IMR-90 (cell line): ENCODE data around the gene RUSF1. TPM values are rescaled to one million over a fixed set of nuclear protein-coding genes. Genes with fewer than 3 reads are reported as not detected.

ENCODE experiments used
- ATAC-seq: fragments of 200-7000 bp; cut with Tn5 transposase; 2 replicates; pipeline ENCODE4 v1.9.1; 2020; ENCODE audit warnings: low read depth, mild to moderate bottlenecking, moderate library complexity
- BruUV-seq: library from RNA; stranded (reverse); fragments of 400-500 nt; replicated peaks from 2 replicates; lab custom pipeline; 2021; lab: Mats Ljungman, UMichigan
- CTCF ChIA-PET: fragments of 300-600 bp; formaldehyde crosslinking; extraction: SDS; loops from one replicate; lab custom pipeline; 2021; ENCODE audit warnings: antibody characterized with exemption; lab: Yijun Ruan, JAX
- POLR2A ChIA-PET: fragments of 300-600 bp; sonication (Branson Sonifier 250); formaldehyde crosslinking; loops from one replicate; lab custom pipeline; 2022; ENCODE audit warnings: antibody characterized with exemption; ENCODE audit not compliant: unreplicated experiment; lab: Charles Lee
- DNase-seq: peaks from one replicate; pipeline ENCODE4 v3.0.0; 2013
- H2AFZ ChIP-seq: replicated peaks from 2 replicates; pipeline ENCODE3; 2013; ENCODE audit warnings: low read length, mild to moderate bottlenecking; ENCODE audit not compliant: poor library complexity
- H2AK5ac ChIP-seq: 2 replicates; pipeline ENCODE4 v1.6.1; 2013; ENCODE audit warnings: low read depth, low read length, inconsistent platforms
- H2AK9ac ChIP-seq: replicated peaks from 2 replicates; pipeline ENCODE3; 2013; ENCODE audit warnings: mild to moderate bottlenecking, low read depth, low read length, moderate library complexity; ENCODE audit not compliant: poor library complexity
- H2BK120ac ChIP-seq: 2 replicates; pipeline ENCODE4 v1.6.1; 2013; ENCODE audit warnings: low read depth, low read length, inconsistent platforms
- H2BK15ac ChIP-seq: 3 replicates; pipeline ENCODE4 v1.6.1; 2013; ENCODE audit warnings: low read depth, low read length, inconsistent platforms
- H2BK20ac ChIP-seq: 2 replicates; pipeline ENCODE4 v1.6.1; 2013; ENCODE audit warnings: low read depth, mild to moderate bottlenecking, inconsistent platforms, low read length, moderate library complexity
- H2BK5ac ChIP-seq: 2 replicates; pipeline ENCODE4 v1.6.1; 2013; ENCODE audit warnings: mild to moderate bottlenecking, low read depth, low read length, inconsistent platforms; ENCODE audit not compliant: poor library complexity, severe bottlenecking
- H3K14ac ChIP-seq: replicated peaks from 2 replicates; pipeline ENCODE4 v1.6.1; 2013; ENCODE audit warnings: low read depth, low read length, inconsistent platforms
- H3K18ac ChIP-seq: 2 replicates; pipeline ENCODE4 v1.6.1; 2013; ENCODE audit warnings: low read depth, low read length, control low read depth
- H3K23ac ChIP-seq: 2 replicates; pipeline ENCODE4 v1.6.1; 2013; ENCODE audit warnings: low read depth, low read length, inconsistent platforms
- H3K27ac ChIP-seq: 2 replicates; pipeline ENCODE4 v1.5.1; 2013; ENCODE audit warnings: mild to moderate bottlenecking, control low read depth, low read length; ENCODE audit not compliant: insufficient read depth
- H3K27me3 ChIP-seq: 2 replicates; pipeline ENCODE4 v1.6.1; 2013; ENCODE audit warnings: low read length; ENCODE audit not compliant: control insufficient read depth, insufficient read depth
- H3K36me3 ChIP-seq: 2 replicates; pipeline ENCODE4 v1.6.1; 2013; ENCODE audit warnings: low read length, mixed read lengths; ENCODE audit not compliant: control insufficient read depth, insufficient read depth
- H3K4ac ChIP-seq: 2 replicates; pipeline ENCODE4 v1.6.1; 2013; ENCODE audit warnings: low read depth, low read length, inconsistent platforms
- H3K4me1 ChIP-seq: 2 replicates; pipeline ENCODE4 v1.6.1; 2013; ENCODE audit warnings: low read length, mixed read lengths; ENCODE audit not compliant: control insufficient read depth, insufficient read depth
- H3K4me2 ChIP-seq: 2 replicates; pipeline ENCODE4 v1.6.1; 2013; ENCODE audit warnings: low read depth, mild to moderate bottlenecking, control low read depth, low read length, moderate library complexity
- H3K4me3 ChIP-seq: 2 replicates; pipeline ENCODE4 v1.5.1; 2013; ENCODE audit warnings: low read depth, mild to moderate bottlenecking, control low read depth, low read length, moderate library complexity; ENCODE audit not compliant: insufficient read depth
- H3K56ac ChIP-seq: 2 replicates; pipeline ENCODE4 v1.6.1; 2013; ENCODE audit warnings: low read length, inconsistent platforms; ENCODE audit not compliant: insufficient read depth; ENCODE audit errors: extremely low read depth
- H3K79me1 ChIP-seq, 2 experiments: 2 replicates each; pipeline ENCODE4 v1.6.1; 2013; ENCODE audit warnings: low read length in 2 of 2, inconsistent platforms in 1 of 2, low read depth in 1 of 2
- H3K9ac ChIP-seq: 2 replicates; pipeline ENCODE4 v1.6.1; 2013; ENCODE audit warnings: low read depth, low read length, control low read depth
- H3K9me1 ChIP-seq: 2 replicates; pipeline ENCODE4 v1.6.1; 2013; ENCODE audit warnings: low read length, inconsistent platforms; ENCODE audit not compliant: insufficient read depth
- H3K9me3 ChIP-seq: 2 replicates; pipeline ENCODE4 v1.6.1; 2013; ENCODE audit warnings: low read length; ENCODE audit not compliant: control insufficient read depth, insufficient read depth
- H4K20me1 ChIP-seq: 2 replicates; pipeline ENCODE4 v1.6.1; 2013; ENCODE audit warnings: low read length, inconsistent platforms; ENCODE audit not compliant: insufficient read depth
- H4K5ac ChIP-seq: 2 replicates; pipeline ENCODE4 v1.6.1; 2013; ENCODE audit warnings: mild to moderate bottlenecking, low read depth, low read length, control low read depth
- H4K8ac ChIP-seq, 2 experiments: 2 replicates each; pipeline ENCODE4 v1.6.1; 2013; ENCODE audit warnings: low read depth in 2 of 2, low read length in 2 of 2, control low read depth in 1 of 2, inconsistent platforms in 1 of 2
- H4K91ac ChIP-seq: 2 replicates; pipeline ENCODE4 v1.6.1; 2013; ENCODE audit warnings: low read depth, low read length, inconsistent platforms; ENCODE audit not compliant: insufficient read depth
- CTCF ChIP-seq: conservative IDR thresholded peaks from 2 replicates; pipeline ENCODE4 v1.5.1; 2012; ENCODE audit warnings: mild to moderate bottlenecking, low read depth, low read length, improper control_type of control experiment
- MAFK ChIP-seq: IDR thresholded peaks from 2 replicates; pipeline ENCODE4 v1.6.1; 2012; ENCODE audit warnings: low read depth, low read length, improper control_type of control experiment
- NFE2L2 ChIP-seq: fragments of 150-350 bp; IDR thresholded peaks from 2 replicates; pipeline ENCODE4 v1.6.1; 2016; ENCODE audit warnings: low read depth, mild to moderate bottlenecking, low read length
- POLR2A ChIP-seq: IDR thresholded peaks from 2 replicates; pipeline ENCODE4 v1.6.1; 2012; ENCODE audit warnings: mild to moderate bottlenecking, low read depth, low read length
- RAD21 ChIP-seq: IDR thresholded peaks from 2 replicates; pipeline ENCODE4 v1.6.1; 2012; ENCODE audit warnings: low read length, improper control_type of control experiment
- RCOR1 ChIP-seq: IDR thresholded peaks from 2 replicates; pipeline ENCODE4 v1.6.1; 2012; ENCODE audit warnings: mild to moderate bottlenecking, low read length, improper control_type of control experiment; ENCODE audit not compliant: insufficient replicate concordance
- SMC3 ChIP-seq: fragments of 150-350 bp; IDR thresholded peaks from 2 replicates; pipeline ENCODE4 v1.6.1; 2016; ENCODE audit warnings: low read depth, mild to moderate bottlenecking, antibody characterized with exemption, low read length, moderate library complexity
- WGBS, 2 experiments: methylation state at CpG; one replicate each; pipeline versions ENCODE4 v1.1.5 to v1.1.7; 2013; ENCODE audit warnings: missing lambda C conversion rate in 2 of 2; ENCODE audit not compliant: insufficient read length in 1 of 2; ENCODE audit errors: extremely low coverage in 2 of 2; 5-methylcytosine and 5-hydroxymethylcytosine counted together
- dilution Hi-C: fragments of 300-500 bp; cut with HindIII; formaldehyde crosslinking; loops from one replicate; pipeline ENCODE4 v1.14.3; 2018; ENCODE audit warnings: low sequenced_read_pairs; ENCODE audit not compliant: unreplicated experiment
- in situ Hi-C: fragments of 300-500 bp; cut with MboI; formaldehyde crosslinking; loops from 3 replicates; pipeline ENCODE4 v1.14.3; 2019; ENCODE audit warnings: low sequenced_read_pairs, inconsistent platforms, mixed read lengths
- intact Hi-C: fragments of 100-400 bp; cut with micrococcal nuclease; formaldehyde crosslinking; loops from 2 replicates; pipeline ENCODE4 v1.10.0; 2022
- polyA plus RNA-seq, 3 experiments: library from polyadenylated mRNA; depleted of rRNA; stranded (reverse); fragments of >200 nt; gene quantifications; 2 replicates each; pipeline ENCODE4 v1.2.3, GENCODE V29; 2012; ENCODE audit warnings: low replicate concordance in 1 of 3
- total RNA-seq: library from RNA; depleted of rRNA; stranded (reverse); fragments of >200 nt; gene quantifications from 2 replicates; pipeline ENCODE4 v1.2.3, GENCODE V29; 2012
- TF ChIP-seq, protein P1 (sequence below): fragments of 150-350 bp; IDR thresholded peaks from 2 replicates; pipeline ENCODE4 v1.6.1; 2017; ENCODE audit warnings: mild to moderate bottlenecking, antibody characterized with exemption, low read length, low read depth

RUSF1 gene
- total and polyA plus RNA-seq, 2 of the 4 experiments (the other 2 are of a cell fraction), result 22.9 to 65.0 TPM

DNA sequence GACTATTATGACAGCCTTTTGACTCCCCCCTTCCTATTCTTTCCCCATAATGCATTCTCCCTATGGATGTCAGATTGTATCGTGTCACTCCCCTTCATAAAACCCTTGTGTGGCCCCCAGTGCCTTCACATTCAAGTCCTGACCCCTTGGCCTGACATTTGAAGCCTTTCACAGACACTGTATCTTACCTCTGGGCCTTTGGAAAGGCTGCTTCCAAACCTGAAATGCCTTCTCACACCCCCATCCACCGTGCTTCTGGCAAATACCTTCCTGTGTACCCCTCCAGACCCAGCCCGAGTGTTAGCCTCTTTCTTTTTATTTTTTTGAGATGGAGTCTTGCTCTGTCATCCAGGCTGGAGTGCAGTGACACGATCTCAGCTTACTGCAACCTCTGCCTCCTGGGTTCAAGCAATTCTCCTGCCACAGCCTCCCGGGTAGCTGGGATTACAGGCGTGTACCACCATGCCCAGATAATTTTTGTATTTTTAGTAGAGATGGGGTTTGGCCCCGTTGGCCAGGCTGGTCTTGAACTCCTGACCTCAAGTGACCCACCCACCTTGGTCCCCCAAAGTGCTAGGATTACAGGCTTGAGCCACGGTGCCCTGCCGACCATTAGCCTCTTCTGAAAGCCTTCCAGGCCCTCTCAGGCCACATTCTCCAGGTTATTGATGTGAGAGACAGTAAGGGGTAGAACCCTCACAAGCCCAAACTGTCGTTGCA, 46.8 kb downstream of the RUSF1 start (continued):
- no peak for TF ChIP-seq RCOR1

- Histone ChIP-seq H4K5ac (peak overlapping the region; percentile 22; the same call in 1 of the 2 replicates), H2BK15ac (no peak overlapping the region), H3K9me3 (no peaks in the 10 kb centered on the region), H3K9ac (0 out of 2 replicates have a peak overlapping the region, but pooled peaks have one; percentile 10), H2AK5ac (peak overlapping the region; percentile 59; the same call in 1 of the 2 replicates), H3K79me1 (peaks cover 11 to 44% of the 10 kb centered on the region in 2 experiments), H3K9me1 (peaks cover 14% of the 10 kb centered on the region; the same call in 1 of the 2 replicates), H3K18ac (no peak overlapping the region), H4K91ac (no peak overlapping the region), H2BK5ac (peak overlapping the region; percentile 57), H3K4me3 (peak overlapping the region; percentile 52), H3K23ac (no peak overlapping the region), H3K27ac (peak overlapping the region; percentile 52; the same call in 1 of the 2 replicates), H2BK120ac (no peak overlapping the region), H3K4me2 (peak overlapping the region; percentile 72), H4K20me1 (peaks cover 24% of the 10 kb centered on the region), H2AFZ (no peak overlapping the region), H3K4ac (peak overlapping the region; percentile 94; the same call in 1 of the 2 replicates), H3K56ac (no peak overlapping the region), H3K14ac (peak overlapping the region; percentile 80), H4K8ac (peak overlapping the region; percentile 16 to 81; a peak in 3 of 4 replicates), H2BK20ac (no peak overlapping the region), H3K4me1 (peaks cover 9% of the 10 kb centered on the region), H2AK9ac (peak overlapping the region; percentile 84), H3K36me3 (peaks cover 13% of the 10 kb centered on the region), H3K27me3 (no peaks in the 10 kb centered on the region)
- 100% methylated on average over 3 of the region's 8 CpGs; no CpG with 5 or more reads in 1 of the 2 experiments for WGBS, 2 experiments
- TF ChIP-seq CTCF (peak; percentile 73), RAD21 (peak; percentile 49), NFE2L2 (no peak), POLR2A (no peak), MAFK (no peak), SMC3 (peak; percentile 54)
- TF ChIP-seq, protein P1, sequence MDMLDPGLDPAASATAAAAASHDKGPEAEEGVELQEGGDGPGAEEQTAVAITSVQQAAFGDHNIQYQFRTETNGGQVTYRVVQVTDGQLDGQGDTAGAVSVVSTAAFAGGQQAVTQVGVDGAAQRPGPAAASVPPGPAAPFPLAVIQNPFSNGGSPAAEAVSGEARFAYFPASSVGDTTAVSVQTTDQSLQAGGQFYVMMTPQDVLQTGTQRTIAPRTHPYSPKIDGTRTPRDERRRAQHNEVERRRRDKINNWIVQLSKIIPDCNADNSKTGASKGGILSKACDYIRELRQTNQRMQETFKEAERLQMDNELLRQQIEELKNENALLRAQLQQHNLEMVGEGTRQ, result no peak
- BruUV-seq, result TSS peak; percentile 40
- ATAC-seq, result no peak
- ChIA-PET CTCF (interaction anchor here (0.5 to 1.8 kb wide), 5 partner anchors 8 to 336 kb away, joined by 3 to 7 read pairs (median 5); no protein-coding TSS in a partner anchor), POLR2A (interaction anchor here (0.6 to 2.5 kb wide), 3 partner anchors 11 to 507 kb away, joined by 3 to 16 read pairs (median 3); partner anchors contain the start of gene TGFB1I1)
- in situ Hi-C loops, result loop anchor here (10.0 to 25.0 kb wide), 2 partner anchors 386 to 402 kb away; partner anchors contain the start of genes ZNF267, ZNF646 and ZNF668
- dilution Hi-C loops, result no loop called here
- peak; percentile 73 for DNase-seq
- intact Hi-C loops, result no loop called here
These were observed 47.6 kb downstream of the RUSF1 start for GRCh38 chr16:31460582-31461002.
